HG03139 (cell line): ENCODE measurements around the gene ATN1.

ENCODE experiments used
- ATAC-seq: cut with Tn5 transposase; IDR thresholded peaks from one replicate; pipeline ENCODE4 v1.9.1; 2021; ENCODE audit not compliant: unreplicated experiment

Gene ATN1

GRCh38 chr12:6968426-6968825, 40.7 kb downstream of the ATN1 start:
- ATAC-seq = no peak

GRCh38 chr12:6970096-6970527, 42.4 kb downstream of the ATN1 start:
- ATAC-seq = peak; percentile 5

- ATAC-seq = no peak
These were observed 46.4 kb downstream of the ATN1 start for GRCh38 chr12:6974180-6974579.

GRCh38 chr12:6975297-6976032, 47.7 kb downstream of the ATN1 start:
- no peak for ATAC-seq

GRCh38 chr12:6977653-6978052, 49.9 kb downstream of the ATN1 start:
- ATAC-seq = no peak

GRCh38 chr12:6978188-6978587, 50.4 kb downstream of the ATN1 start:
- no peak for ATAC-seq

GRCh38 chr12:6978611-6979011, 50.9 kb downstream of the ATN1 start:
- ATAC-seq = no peak

GRCh38 chr12:6979021-6979420, 51.3 kb downstream of the ATN1 start:
- ATAC-seq = no peak

- ATAC-seq = no peak
These were observed 51.7 kb downstream of the ATN1 start for GRCh38 chr12:6979453-6979852.

- no peak for ATAC-seq
These were observed 52.3 kb downstream of the ATN1 start for GRCh38 chr12:6980075-6980474.

- no peak for ATAC-seq
These were observed 53.0 kb downstream of the ATN1 start for GRCh38 chr12:6980740-6981139.

GRCh38 chr12:6981152-6982052, 53.6 kb downstream of the ATN1 start:
- ATAC-seq = no peak

GRCh38 chr12:6982532-6982931, 54.8 kb downstream of the ATN1 start:
- ATAC-seq = no peak

GRCh38 chr12:6987956-6988553, 60.3 kb downstream of the ATN1 start:
- ATAC-seq = no peak
